Inflammatory macrophage treated with lipopolysaccharide for 1 hour (primary cell): ENCODE measurements around the gene LAMC3.

Experiments
- DNase-seq, 2 donors: peaks; one replicate each; pipeline ENCODE4 v3.0.0-alpha.2; 2020 to 2022

Gene LAMC3

GRCh38 chr9:131013015-131013755 lies 4.2 kb downstream of the LAMC3 start:
- DNase-seq, result no peak

- DNase-seq, result no peak
Observed at GRCh38 chr9:131013771-131014676, 5.0 kb downstream of the LAMC3 start.

DNA sequence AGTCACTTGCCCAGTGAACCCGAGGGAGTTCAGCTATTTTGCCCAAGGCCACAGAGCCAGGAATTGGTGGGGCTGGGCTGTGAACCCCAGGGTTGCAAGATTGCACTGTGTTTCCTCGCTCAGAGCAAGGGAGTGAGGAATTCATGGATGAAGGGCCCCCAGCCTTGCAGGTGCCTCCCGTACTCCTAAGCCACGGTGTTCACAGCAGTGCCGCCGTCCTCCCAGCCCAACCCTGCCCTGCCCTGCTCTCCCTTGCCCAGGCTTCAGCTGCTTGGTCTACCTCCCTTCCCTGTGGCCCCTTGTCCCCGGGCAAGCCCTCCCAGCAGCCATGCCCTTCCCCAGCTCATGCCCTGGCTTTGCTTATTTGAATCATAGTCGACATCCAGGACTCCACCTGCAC lies 6.1 kb downstream of the LAMC3 start:
- DNase-seq, result no peak

DNA sequence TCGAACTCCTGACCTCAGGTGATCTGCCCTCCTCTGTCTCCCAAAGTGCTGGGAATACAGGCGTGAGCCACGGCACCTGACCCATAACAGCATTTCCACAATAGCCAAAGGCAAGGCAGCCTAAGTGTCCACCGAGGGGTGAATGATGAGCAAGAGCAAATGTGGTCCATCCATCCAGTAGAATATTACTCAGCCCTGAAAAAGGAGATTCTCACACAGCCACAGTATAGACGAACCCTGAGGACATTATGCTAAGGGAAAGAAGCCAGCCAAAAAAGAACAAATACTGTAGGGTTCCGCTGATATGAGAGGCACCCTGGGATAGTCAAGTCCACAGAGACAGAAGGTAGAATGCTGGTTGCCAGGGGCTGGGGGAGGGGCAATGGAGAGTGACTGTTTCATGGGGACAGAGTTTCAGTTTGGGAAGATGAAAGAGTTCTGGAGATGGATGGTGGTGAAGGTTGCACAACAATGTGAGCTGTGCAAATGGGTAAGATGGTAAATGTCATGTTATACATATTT lies 7.0 kb downstream of the LAMC3 start:
- no peak for DNase-seq

DNA sequence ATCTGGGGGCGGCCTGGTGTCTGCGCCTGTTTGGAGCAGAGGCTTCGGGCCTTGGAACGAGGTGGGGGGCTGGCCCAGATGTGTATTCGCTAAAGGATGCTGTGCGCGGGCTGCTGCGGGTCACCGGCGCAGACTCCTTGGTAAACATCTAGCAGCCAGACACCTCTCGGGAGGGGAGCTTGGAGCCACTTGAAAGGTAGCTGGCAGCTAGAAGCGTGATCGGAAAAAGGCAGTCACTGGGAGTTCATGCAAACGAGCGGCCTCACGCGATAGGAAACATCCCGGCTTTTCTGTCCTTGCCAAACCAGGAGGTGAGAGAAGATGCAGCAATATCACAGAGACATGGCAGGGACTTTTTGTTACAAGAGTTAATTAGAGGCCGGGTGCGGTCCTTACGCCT lies 8.1 kb downstream of the LAMC3 start:
- no peak for DNase-seq

- no peak for DNase-seq
Observed at GRCh38 chr9:131018621-131019020, 9.6 kb downstream of the LAMC3 start.

- DNase-seq, result no peak
Observed at GRCh38 chr9:131019388-131020239, 10.6 kb downstream of the LAMC3 start.

- DNase-seq, result peak in 1 of 2 donors; percentile 3
Observed at GRCh38 chr9:131020388-131020787, 11.4 kb downstream of the LAMC3 start.

DNA sequence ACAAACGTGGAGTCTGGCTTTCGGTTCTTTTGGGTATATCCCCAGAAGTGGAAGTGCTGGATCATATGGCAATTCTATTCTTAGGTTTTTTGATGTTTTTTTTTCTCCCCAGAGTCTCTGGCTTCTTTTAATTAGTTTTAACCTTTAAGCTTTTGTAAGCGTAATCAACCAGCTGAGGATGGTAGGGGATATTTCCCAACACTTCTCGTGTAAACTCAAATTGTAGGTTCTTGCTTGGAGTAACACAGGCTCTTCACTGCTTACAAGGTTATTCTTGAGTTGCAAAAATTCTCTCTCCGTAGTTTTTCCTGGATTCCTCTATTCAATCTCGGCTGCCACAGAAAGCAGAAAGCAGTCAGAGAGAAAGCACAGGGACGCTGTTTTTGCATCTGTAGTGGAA lies 11.9 kb downstream of the LAMC3 start:
- no peak for DNase-seq

DNA sequence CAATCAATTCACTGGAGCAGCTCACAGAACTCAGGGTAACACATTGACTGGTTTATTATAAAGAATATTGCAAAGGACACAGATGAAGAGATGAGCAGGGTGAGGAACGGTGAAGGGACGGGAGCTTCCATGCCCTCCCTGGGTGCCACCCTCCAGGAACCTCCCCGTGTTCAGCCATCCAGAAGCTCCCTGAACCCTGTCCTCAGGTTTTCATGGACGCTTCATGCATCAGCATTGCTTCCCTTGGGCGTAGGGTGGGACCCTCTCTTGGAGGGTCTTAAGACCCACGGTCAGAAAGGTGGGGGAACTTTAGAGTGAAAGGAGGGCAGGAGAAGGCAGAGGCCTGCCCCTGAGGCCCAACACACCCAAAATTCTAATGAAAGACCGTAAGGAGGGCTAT lies 12.8 kb downstream of the LAMC3 start:
- no peak for DNase-seq

GRCh38 chr9:131024978-131025868 lies 16.2 kb downstream of the LAMC3 start:
- DNase-seq, result no peak

DNA sequence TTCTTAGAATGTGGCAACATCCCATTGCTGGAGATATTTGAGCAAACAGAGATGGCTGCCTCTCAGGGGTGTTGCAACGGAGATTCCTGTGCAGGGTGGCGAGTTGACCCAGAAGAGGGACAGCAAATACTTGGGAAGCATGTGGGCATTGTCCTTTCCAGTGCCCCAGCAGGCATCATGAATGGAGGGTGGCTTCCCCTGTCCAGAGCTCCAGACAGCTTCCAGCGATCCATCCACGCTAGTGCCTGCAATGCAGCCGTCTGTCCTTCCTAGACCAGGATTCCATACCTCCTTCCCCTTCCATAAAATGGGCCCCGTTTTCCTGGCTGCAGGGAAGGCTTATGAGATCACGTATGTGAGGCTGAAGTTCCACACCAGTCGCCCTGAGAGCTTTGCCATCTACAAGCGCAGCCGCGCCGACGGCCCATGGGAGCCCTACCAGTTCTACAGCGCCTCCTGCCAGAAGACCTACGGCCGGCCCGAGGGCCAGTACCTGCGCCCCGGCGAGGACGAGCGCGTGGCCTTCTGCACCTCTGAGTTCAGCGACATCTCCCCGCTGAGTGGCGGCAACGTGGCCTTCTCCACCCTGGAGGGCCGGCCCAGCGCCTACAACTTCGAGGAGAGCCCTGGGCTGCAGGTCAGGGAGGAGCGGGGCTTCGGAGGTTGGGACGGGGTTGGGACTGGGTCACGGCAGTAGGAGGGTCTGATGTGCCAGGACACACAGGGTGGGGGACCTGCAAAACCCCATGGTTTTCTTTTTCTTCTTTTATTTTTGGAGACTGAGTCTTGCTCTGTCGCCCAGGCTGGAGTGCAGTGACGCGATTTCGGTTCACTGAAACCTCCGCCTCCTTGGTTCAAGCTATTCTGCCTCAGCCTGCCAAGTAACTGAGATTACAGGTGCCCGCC lies 17.2 kb downstream of the LAMC3 start:
- no peak for DNase-seq

- no peak for DNase-seq
Observed at GRCh38 chr9:131027048-131027871, 18.3 kb downstream of the LAMC3 start.

- DNase-seq, result no peak
Observed at GRCh38 chr9:131027872-131028179, 18.9 kb downstream of the LAMC3 start.

DNA sequence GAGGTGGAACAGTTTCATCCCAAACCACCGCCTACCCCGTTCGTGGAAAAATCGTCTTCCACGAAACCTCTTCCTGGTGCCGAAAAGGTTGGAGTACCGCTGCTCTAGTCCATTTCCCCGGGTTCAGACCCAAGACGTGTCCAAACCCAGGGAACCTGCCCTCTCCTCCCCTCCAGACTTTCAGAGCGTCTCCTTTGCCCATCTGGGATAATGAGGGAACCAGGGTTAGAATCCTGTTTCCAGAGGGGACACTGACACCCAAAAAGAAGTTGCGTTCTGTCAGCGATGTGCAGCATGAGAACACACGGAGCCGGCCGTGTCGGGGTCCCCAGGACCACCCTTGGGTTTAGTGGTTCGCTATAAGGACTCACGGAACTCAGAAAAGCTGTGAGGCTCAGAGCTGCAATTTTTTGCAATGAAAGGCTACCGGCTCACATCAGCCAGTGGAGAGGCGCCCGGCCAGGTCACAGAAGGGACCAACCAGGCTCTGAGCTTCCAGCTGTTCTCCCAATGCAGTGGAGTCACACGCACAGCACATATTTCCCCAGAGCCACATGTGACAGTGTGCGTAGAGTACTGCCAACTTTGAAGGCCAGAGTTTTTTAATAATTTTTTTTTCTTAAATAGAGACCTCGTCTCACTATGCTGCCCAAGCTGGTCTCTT lies 19.4 kb downstream of the LAMC3 start:
- no peak for DNase-seq

DNA sequence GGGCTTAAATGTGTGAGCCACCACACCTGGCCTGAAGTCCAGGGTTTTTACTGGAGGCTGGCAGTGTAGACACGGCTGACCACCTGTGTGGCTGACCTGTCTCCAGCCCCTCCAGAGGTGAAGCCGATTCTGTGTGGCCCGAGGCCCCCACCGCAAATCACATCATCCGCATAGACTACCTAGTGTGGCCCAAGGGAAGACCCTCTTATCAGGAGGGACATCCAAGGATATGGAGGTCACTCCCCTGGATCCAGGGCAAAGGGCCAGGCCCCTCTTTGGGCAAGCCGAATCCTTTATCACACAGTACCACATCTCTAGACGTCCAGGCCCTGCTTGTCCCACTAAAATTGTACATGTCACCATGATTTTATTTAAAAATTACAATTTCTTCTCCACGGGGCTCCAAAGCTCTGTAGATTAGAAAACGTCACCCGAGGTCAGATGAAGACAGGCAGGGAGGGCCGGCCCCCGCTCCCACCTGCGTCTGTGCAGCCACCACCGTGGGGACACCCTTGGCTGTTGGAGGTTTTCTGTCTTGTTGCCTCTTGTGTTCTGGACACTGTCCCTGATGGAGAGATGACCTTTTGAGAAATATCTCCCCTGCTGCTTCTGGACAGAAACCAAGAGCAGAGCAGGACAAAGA lies 20.1 kb downstream of the LAMC3 start:
- no peak for DNase-seq

DNA sequence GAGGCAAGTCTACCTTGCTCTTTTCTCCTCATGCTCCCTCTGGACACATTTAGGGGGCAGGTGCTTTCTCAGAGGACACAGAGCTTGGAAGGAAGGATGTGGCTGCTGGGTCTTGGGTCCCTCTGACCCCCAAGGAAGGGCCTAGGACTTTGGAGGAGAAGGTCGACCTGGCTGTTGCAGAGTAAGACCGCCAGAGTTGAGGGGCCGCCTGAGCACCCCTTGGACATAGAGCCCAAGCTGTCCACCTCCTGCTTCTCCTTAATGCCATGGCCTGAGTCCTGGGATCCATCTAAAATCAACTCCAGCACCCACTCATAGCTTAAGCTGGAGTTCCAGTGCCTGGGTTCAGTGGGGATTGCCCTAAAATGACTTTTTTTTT lies 20.6 kb downstream of the LAMC3 start:
- DNase-seq, result no peak

DNA sequence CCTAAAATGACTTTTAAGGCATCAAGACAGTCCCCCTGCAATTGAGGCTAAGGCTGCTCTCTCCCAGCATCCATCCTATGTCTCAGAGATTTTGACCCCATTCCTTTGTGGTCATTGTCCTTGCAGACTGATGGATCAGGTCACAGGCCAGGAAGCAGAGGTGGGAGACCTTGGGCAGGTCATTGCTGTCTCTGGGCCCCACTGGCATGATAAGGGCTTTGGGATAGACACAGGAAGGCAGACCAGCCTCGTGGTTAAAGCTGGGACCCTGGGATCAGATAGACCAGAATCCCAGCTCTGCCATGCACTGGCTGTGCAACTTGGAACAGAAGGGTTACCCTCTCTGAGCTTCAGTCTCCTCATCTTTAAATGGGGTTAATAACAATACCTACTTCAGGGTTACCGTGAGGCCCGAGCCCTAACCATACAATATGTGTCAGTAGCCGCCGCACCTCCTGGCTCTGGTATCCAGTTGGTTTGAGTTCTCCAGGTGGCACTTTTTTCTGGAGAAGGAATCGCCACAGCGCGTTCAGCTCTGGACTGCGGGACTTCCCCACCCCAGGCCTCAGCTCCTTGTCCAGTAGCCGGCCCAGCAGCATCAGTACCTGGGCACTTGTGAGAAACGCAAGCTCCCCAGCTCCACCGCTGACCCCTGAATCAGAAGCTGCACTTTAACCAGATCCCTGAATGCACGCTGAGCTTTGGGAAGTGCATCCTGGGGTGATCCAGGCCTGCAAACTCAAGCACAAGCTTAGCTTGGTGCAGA lies 21.4 kb downstream of the LAMC3 start:
- no peak for DNase-seq
